Thyroid gland (tissue), 4 donors: ENCODE results near the gene STAG1. TPM values are rescaled to one million over a fixed set of nuclear protein-coding genes. Genes with fewer than 3 reads are reported as not detected.

Experiments used
- DNase-seq, 2 donors: peaks; one replicate each; pipeline ENCODE4 v3.0.0-alpha.2; 2019
- H3K27ac ChIP-seq, 3 donors: fragments of 200-600 bp; sonication (generic); 1 replicate in 2 of 3; 2 replicates in 1 of 3; pipeline ENCODE4 v1.5.1; 2016 to 2019; ENCODE audit warnings: mild to moderate bottlenecking in 1 of 3, moderate library complexity in 1 of 3
- H3K27me3 ChIP-seq: fragments of 200-600 bp; sonication (generic); one replicate; pipeline ENCODE4 v1.5.1; 2019
- H3K36me3 ChIP-seq, 2 donors: fragments of 200-600 bp; sonication (generic); one replicate each; pipeline ENCODE4 v1.5.1; 2016 to 2019
- H3K4me1 ChIP-seq, 2 donors: fragments of 200-600 bp; sonication (generic); one replicate each; pipeline ENCODE4 v1.5.1; 2017 to 2019
- H3K4me3 ChIP-seq, 3 donors: fragments of 200-600 bp; sonication (generic); replicated peaks in 1 of 3; 1 replicate in 2 of 3; 2 replicates in 1 of 3; pipeline ENCODE4 v1.5.1; 2016; ENCODE audit warnings: mild to moderate bottlenecking in 1 of 3
- H3K9me3 ChIP-seq: fragments of 200-600 bp; sonication (generic); one replicate; pipeline ENCODE4 v1.5.1; 2017
- POLR2A ChIP-seq, 2 donors: fragments of 450-650 bp; IDR thresholded peaks; one replicate each; pipeline ENCODE4 v1.6.1; 2017; ENCODE audit warnings: antibody characterized with exemption in 2 of 2, mild to moderate bottlenecking in 2 of 2, moderate library complexity in 1 of 2
- WGBS, 2 donors: methylation state at CpG; one replicate each; pipeline ENCODE4 v1.1.5; 2017; 5-methylcytosine and 5-hydroxymethylcytosine counted together
- intact Hi-C: fragments of 100-400 bp; cut with DNase I; formaldehyde crosslinking; loops from one replicate; pipeline ENCODE4 v1.15.1; 2023
- total RNA-seq, 4 donors: library from RNA; depleted of rRNA; stranded (reverse); fragments of >200 nt; gene quantifications; one replicate each; pipeline ENCODE4 v1.2.3, GENCODE V29; 2016
- TF ChIP-seq, protein P1 (sequence below), 6 experiments: fragments of 200-600 bp in 3 of 6; fragments of 450-650 bp in 3 of 6; sonication (generic) in 3 of 6; IDR thresholded peaks; one replicate each; pipeline ENCODE4 v1.5.1; 2016 to 2019; ENCODE audit warnings: antibody characterized with exemption in 6 of 6, mild to moderate bottlenecking in 2 of 6, inconsistent platforms in 1 of 6, moderate library complexity in 1 of 6

STAG1 gene
- total RNA-seq, 4 donors from 2014 or later: 50.5 to 68.8 (median 54.4) TPM

- peaks cover 4 to 12% of the 10 kb centered on the region in 2 donors for H3K36me3 ChIP-seq
- 99% methylated on average over 2 of the region's 2 CpGs for WGBS, 2 donors
- no peaks in the 10 kb centered on the region for H3K4me1 ChIP-seq
- no peaks in the 10 kb centered on the region for H3K27me3 ChIP-seq
- H3K9me3 ChIP-seq: no peaks in the 10 kb centered on the region
- DNase-seq: no peak
- TF ChIP-seq POLR2A (IDR thresholded peaks at IDR 0.05): no peak
- TF ChIP-seq, protein P1, sequence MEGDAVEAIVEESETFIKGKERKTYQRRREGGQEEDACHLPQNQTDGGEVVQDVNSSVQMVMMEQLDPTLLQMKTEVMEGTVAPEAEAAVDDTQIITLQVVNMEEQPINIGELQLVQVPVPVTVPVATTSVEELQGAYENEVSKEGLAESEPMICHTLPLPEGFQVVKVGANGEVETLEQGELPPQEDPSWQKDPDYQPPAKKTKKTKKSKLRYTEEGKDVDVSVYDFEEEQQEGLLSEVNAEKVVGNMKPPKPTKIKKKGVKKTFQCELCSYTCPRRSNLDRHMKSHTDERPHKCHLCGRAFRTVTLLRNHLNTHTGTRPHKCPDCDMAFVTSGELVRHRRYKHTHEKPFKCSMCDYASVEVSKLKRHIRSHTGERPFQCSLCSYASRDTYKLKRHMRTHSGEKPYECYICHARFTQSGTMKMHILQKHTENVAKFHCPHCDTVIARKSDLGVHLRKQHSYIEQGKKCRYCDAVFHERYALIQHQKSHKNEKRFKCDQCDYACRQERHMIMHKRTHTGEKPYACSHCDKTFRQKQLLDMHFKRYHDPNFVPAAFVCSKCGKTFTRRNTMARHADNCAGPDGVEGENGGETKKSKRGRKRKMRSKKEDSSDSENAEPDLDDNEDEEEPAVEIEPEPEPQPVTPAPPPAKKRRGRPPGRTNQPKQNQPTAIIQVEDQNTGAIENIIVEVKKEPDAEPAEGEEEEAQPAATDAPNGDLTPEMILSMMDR (IDR thresholded peaks at IDR 0.05): no peak
- H3K4me3 ChIP-seq: no peak overlapping the region
- intact Hi-C loops: no loop called here
- H3K27ac ChIP-seq: no peak overlapping the region
Measured at GRCh38 chr3:136456196-136456595, 296.0 kb downstream of the STAG1 start.

- Histone ChIP-seq H3K27ac (no peak overlapping the region), H3K4me3 (no peak overlapping the region), H3K9me3 (no peaks in the 10 kb centered on the region), H3K36me3 (peaks cover 0 to 8% of the 10 kb centered on the region in 2 donors), H3K27me3 (no peaks in the 10 kb centered on the region), H3K4me1 (no peaks in the 10 kb centered on the region)
- TF ChIP-seq, protein P1 (IDR thresholded peaks at IDR 0.05): no peak
- TF ChIP-seq POLR2A (IDR thresholded peaks at IDR 0.05): no peak
- WGBS, 2 donors: 96 to 99% methylated on average over 3 of the region's 3 CpGs
- no peak for DNase-seq
- intact Hi-C loops: no loop called here
Measured at GRCh38 chr3:136444581-136444980, 307.6 kb downstream of the STAG1 start.

- no peak overlapping the region for H3K4me3 ChIP-seq
- intact Hi-C loops: no loop called here
- 94 to 95% methylated on average over 2 of the region's 2 CpGs for WGBS, 2 donors
- H3K36me3 ChIP-seq: peaks cover 0 to 8% of the 10 kb centered on the region in 2 donors
- no peak for DNase-seq
- H3K4me1 ChIP-seq: no peaks in the 10 kb centered on the region
- no peaks in the 10 kb centered on the region for H3K27me3 ChIP-seq
- TF ChIP-seq POLR2A (IDR thresholded peaks at IDR 0.05): no peak
- TF ChIP-seq, protein P1 (IDR thresholded peaks at IDR 0.05): no peak
- H3K9me3 ChIP-seq: no peaks in the 10 kb centered on the region
- H3K27ac ChIP-seq: no peak overlapping the region
Measured at GRCh38 chr3:136437043-136437442, 315.1 kb downstream of the STAG1 start.

DNA sequence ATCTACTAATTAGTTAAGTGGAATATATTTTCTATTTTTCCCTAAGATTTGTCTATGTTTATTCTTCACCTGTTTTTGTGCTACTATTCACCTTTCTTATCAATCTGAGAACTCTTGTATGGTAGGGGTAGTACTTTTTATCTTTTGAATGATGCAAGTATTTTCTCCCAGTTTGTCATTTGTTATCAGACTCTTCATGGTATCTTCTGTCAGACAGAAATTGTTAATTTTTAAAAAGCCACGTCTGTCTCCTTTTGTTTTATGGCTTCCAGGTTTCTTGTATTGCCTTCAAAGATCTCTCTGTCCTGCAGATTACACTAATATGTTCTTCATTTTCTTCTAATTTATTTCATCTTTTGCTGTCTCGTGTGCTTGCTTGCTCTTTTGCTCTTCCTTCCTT is 317.7 kb downstream of the STAG1 start:
- Histone ChIP-seq H3K4me3 (no peak overlapping the region), H3K9me3 (no peaks in the 10 kb centered on the region), H3K4me1 (no peaks in the 10 kb centered on the region), H3K27me3 (no peaks in the 10 kb centered on the region), H3K36me3 (no peaks in the 10 kb centered on the region), H3K27ac (no peak overlapping the region)
- 84 to 87% methylated on average over 2 of the region's 2 CpGs for WGBS, 2 donors
- no peak for TF ChIP-seq POLR2A (IDR thresholded peaks at IDR 0.05)
- TF ChIP-seq, protein P1 (IDR thresholded peaks at IDR 0.05): no peak
- intact Hi-C loops: no loop called here
- no peak for DNase-seq

GRCh38 chr3:136432685-136433084 is 319.5 kb downstream of the STAG1 start:
- no peak for DNase-seq
- no peaks in the 10 kb centered on the region for H3K27me3 ChIP-seq
- no peak overlapping the region for H3K27ac ChIP-seq
- WGBS, 2 donors: 96% methylated on average over 4 of the region's 4 CpGs
- no peaks in the 10 kb centered on the region for H3K9me3 ChIP-seq
- H3K4me3 ChIP-seq: no peak overlapping the region
- TF ChIP-seq POLR2A (IDR thresholded peaks at IDR 0.05): no peak
- TF ChIP-seq, protein P1 (IDR thresholded peaks at IDR 0.05): no peak
- no peaks in the 10 kb centered on the region for H3K4me1 ChIP-seq
- intact Hi-C loops: no loop called here
- no peaks in the 10 kb centered on the region for H3K36me3 ChIP-seq
